Right lobe of liver (tissue), 4 donors: ENCODE data around the gene S100A12.

Source experiments
- CTCF ChIP-seq, 4 donors: fragments of 200-600 bp in 3 of 4; fragments of 450-650 bp in 1 of 4; IDR thresholded peaks; one replicate each; pipeline versions ENCODE4 v1.5.1 to v1.8.0; 2016 to 2022; ENCODE audit warnings: antibody characterized with exemption in 4 of 4, mild to moderate bottlenecking in 2 of 4
- POLR2A ChIP-seq: fragments of 450-650 bp; IDR thresholded peaks from one replicate; pipeline ENCODE4 v1.6.1; 2017; ENCODE audit warnings: antibody characterized with exemption, mild to moderate bottlenecking
- donor health status: DM: no; HTN: no; CAD: no.
- donor health status: DM: no; HTN: no; CAD: no.
- donor health status: DM: no; HTN: yes; CAD: no.

DNA sequence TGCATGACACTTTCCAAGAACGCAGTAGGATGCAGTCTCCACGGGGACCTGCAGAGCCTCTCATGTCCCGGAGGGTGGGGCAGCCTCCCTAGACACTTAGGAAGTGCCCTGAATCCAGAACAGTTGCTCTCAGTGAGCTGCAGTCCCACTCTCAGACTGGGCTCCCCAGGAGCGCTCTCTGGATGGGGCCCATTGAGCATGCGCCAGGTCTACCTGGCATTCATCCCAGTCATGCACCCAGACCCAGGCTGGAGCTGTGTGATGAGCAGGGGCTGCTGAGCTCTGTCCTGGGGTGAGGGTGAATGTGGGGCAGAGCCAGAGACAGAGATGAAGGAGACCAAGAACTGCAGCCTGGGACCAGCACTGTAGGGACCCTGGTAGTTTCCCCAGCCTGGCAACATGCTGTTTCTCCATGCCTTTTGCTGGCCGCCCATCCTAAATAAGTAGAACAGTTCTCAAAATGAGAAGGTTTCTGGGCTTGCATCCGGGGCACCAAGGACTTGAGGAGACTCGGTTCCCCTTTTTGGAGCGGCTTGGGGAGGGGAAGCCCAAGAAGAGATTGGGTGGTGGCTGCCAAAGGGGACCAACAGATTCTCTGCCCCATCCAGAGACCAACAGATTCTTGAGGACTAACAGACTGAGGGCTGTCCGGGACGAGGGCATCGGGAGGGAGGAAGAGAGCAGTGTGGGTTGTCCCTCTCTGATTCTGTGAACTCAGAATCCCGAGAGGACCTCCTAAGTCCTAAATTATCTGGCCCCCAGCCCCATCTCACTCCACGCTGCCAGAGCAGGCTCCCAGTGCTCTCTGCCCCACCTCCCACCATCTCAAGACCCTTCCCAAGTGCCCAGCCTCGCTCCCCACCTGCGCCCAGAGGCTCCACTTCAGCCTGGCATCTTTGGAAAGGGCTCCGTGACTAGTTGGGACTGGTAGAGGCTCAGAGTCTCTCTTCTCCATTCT, 25.8 kb downstream of the S100A12 start:
- TF ChIP-seq POLR2A (no peak), CTCF (IDR thresholded peaks at IDR 0.05) (no peak)
